Gastrocnemius medialis (tissue), 4 donors: ENCODE results near the gene SSX2IP. TPM values are rescaled to one million over a fixed set of nuclear protein-coding genes. Genes with fewer than 3 reads are reported as not detected.

Experiments
- ATAC-seq, 2 donors: fragments of 150-250 bp; one replicate each; pipeline ENCODE4 v1.9.1; 2016
- DNase-seq, 2 donors: peaks; one replicate each; pipeline ENCODE4 v3.0.0-alpha.2; 2019
- H3K27ac ChIP-seq, 4 donors: fragments of 200-600 bp; sonication (generic); 1 replicate in 1 of 4; 2 replicates in 3 of 4; pipeline ENCODE4 v1.5.1; 2016 to 2018; ENCODE audit warnings: mild to moderate bottlenecking in 2 of 4, moderate library complexity in 1 of 4
- H3K27me3 ChIP-seq, 3 donors: fragments of 200-600 bp; sonication (generic) in 2 of 3; 1 replicate in 1 of 3; 2 replicates in 2 of 3; pipeline versions ENCODE4 v1.5.1 to v1.6.0; 2016 to 2019; ENCODE audit warnings: mild to moderate bottlenecking in 1 of 3, moderate library complexity in 1 of 3
- H3K36me3 ChIP-seq, 2 donors: fragments of 200-600 bp; sonication (generic) in 1 of 2; one replicate each; pipeline ENCODE4 v1.5.1; 2017 to 2018
- H3K4me1 ChIP-seq, 2 donors: fragments of 200-600 bp; sonication (generic) in 1 of 2; one replicate each; pipeline ENCODE4 v1.5.1; 2016 to 2017; ENCODE audit warnings: mild to moderate bottlenecking in 2 of 2
- H3K4me3 ChIP-seq, 4 donors: fragments of 200-600 bp; sonication (generic) in 3 of 4; 1 replicate in 1 of 4; 2 replicates in 3 of 4; pipeline ENCODE4 v1.5.1; 2016 to 2019; ENCODE audit warnings: mild to moderate bottlenecking in 2 of 4
- H3K9me3 ChIP-seq, 3 donors: fragments of 200-600 bp; sonication (generic) in 2 of 3; 1 replicate in 1 of 3; 2 replicates in 2 of 3; pipeline ENCODE4 v1.5.1; 2016 to 2019
- CTCF ChIP-seq, 5 experiments: fragments of 450-650 bp in 3 of 5; fragments of 200-600 bp in 2 of 5; sonication (generic) in 2 of 5; IDR thresholded peaks in 4 of 5; conservative IDR thresholded peaks in 1 of 5; 1 replicate in 4 of 5; 2 replicates in 1 of 5; pipeline ENCODE4 v1.5.1; 2016 to 2019; ENCODE audit warnings: antibody characterized with exemption in 5 of 5, mild to moderate bottlenecking in 3 of 5, moderate library complexity in 3 of 5
- POLR2A ChIP-seq, 2 donors: fragments of 450-650 bp; IDR thresholded peaks; one replicate each; pipeline ENCODE4 v1.6.1; 2017; ENCODE audit warnings: antibody characterized with exemption in 2 of 2, mild to moderate bottlenecking in 2 of 2, moderate library complexity in 2 of 2
- in situ Hi-C, 4 donors: fragments of 200-750 bp; cut with MboI; loops; one replicate each; pipeline versions ENCODE4 v1.15.0 to v1.8.0; 2017; ENCODE audit warnings: low sequenced_read_pairs in 4 of 4
- intact Hi-C: fragments of 100-400 bp; cut with DNase I; formaldehyde crosslinking; loops from one replicate; pipeline ENCODE4 v1.15.1; 2023; ENCODE audit warnings: low total_unique reads
- total RNA-seq, 4 donors: library from RNA; depleted of rRNA; stranded (reverse); fragments of >200 nt; gene quantifications; one replicate each; pipeline versions ENCODE4 v1.1.0 to v1.2.3, GENCODE V29; 2016

SSX2IP gene
- total RNA-seq, 4 donors from 2014 or later = 3.5 to 7.0 (median 4.7) TPM

- ATAC-seq = no peak
- in situ Hi-C loops = loop anchor here in 1 of 4 donors (25.0 kb wide), 1 partner anchor 576 kb away; the partner anchor contains the start of gene C1orf52
Measured at GRCh38 chr1:84686223-84686622, 4.0 kb downstream of the SSX2IP start.

GRCh38 chr1:84683508-84683907 lies 6.8 kb downstream of the SSX2IP start:
- intact Hi-C loops (no loop called here), in situ Hi-C loops (loop anchor here in 1 of 4 donors (25.0 kb wide), 1 partner anchor 579 kb away; the partner anchor contains the start of gene C1orf52)
- ATAC-seq (no peak), DNase-seq (no peak)
- Histone ChIP-seq H3K36me3 (no peaks in the 10 kb centered on the region), H3K4me1 (no peaks in the 10 kb centered on the region), H3K4me3 (no peak overlapping the region), H3K9me3 (no peaks in the 10 kb centered on the region), H3K27me3 (no peaks in the 10 kb centered on the region), H3K27ac (no peak overlapping the region)
- no peak for TF ChIP-seq CTCF (IDR thresholded peaks at IDR 0.05 in 4 of 5, conservative IDR thresholded peaks at IDR 0.05 in 1 of 5)
- no peak for TF ChIP-seq POLR2A (IDR thresholded peaks at IDR 0.05)

More at GRCh38 chr1:84686223-84686622, 4.0 kb downstream of the SSX2IP start:
- no peaks in the 10 kb centered on the region for H3K9me3 ChIP-seq
- peaks cover 4 to 14% of the 10 kb centered on the region in 2 donors for H3K4me1 ChIP-seq
- no peak overlapping the region for H3K4me3 ChIP-seq
- H3K27ac ChIP-seq = no peak overlapping the region
- DNase-seq = no peak
- intact Hi-C loops = no loop called here
- TF ChIP-seq POLR2A (IDR thresholded peaks at IDR 0.05) (no peak), CTCF (IDR thresholded peaks at IDR 0.05 in 4 of 5, conservative IDR thresholded peaks at IDR 0.05 in 1 of 5) (no peak)
- no peaks in the 10 kb centered on the region for H3K27me3 ChIP-seq
- H3K36me3 ChIP-seq = no peaks in the 10 kb centered on the region

- no peak overlapping the region for H3K27ac ChIP-seq
- H3K4me3 ChIP-seq = no peak overlapping the region
- DNase-seq (no peak), ATAC-seq (no peak)
- H3K27me3 ChIP-seq = no peaks in the 10 kb centered on the region
- H3K36me3 ChIP-seq = no peaks in the 10 kb centered on the region
- in situ Hi-C loops = loop anchor here in 1 of 4 donors (25.0 kb wide), 1 partner anchor 580 kb away; the partner anchor contains the start of gene C1orf52
- TF ChIP-seq POLR2A (IDR thresholded peaks at IDR 0.05) (no peak), CTCF (IDR thresholded peaks at IDR 0.05 in 4 of 5, conservative IDR thresholded peaks at IDR 0.05 in 1 of 5) (no peak)
- no peaks in the 10 kb centered on the region for H3K4me1 ChIP-seq
- intact Hi-C loops = no loop called here
- H3K9me3 ChIP-seq = no peaks in the 10 kb centered on the region
Measured at GRCh38 chr1:84682047-84682446, 8.2 kb downstream of the SSX2IP start.

GRCh38 chr1:84677415-84678099 lies 12.7 kb downstream of the SSX2IP start:
- intact Hi-C loops = no loop called here
- DNase-seq (no peak), ATAC-seq (no peak)
- in situ Hi-C loops = loop anchor here in 1 of 4 donors (25.0 kb wide), 1 partner anchor 585 kb away; the partner anchor contains the start of gene C1orf52
- no peaks in the 10 kb centered on the region for H3K4me1 ChIP-seq
- TF ChIP-seq CTCF (IDR thresholded peaks at IDR 0.05 in 4 of 5, conservative IDR thresholded peaks at IDR 0.05 in 1 of 5) (no peak), POLR2A (IDR thresholded peaks at IDR 0.05) (no peak)
- no peaks in the 10 kb centered on the region for H3K27me3 ChIP-seq
- H3K4me3 ChIP-seq = no peak overlapping the region
- H3K36me3 ChIP-seq = no peaks in the 10 kb centered on the region
- no peak overlapping the region for H3K27ac ChIP-seq
- no peaks in the 10 kb centered on the region for H3K9me3 ChIP-seq
